ENCODE data around the gene PIK3C2A. TPM values are rescaled to one million over a fixed set of nuclear protein-coding genes. Genes with fewer than 3 reads are reported as not detected.

Gene PIK3C2A
- total and polyA plus RNA-seq, 2 of the 8 experiments (the other 6 are each of a cell fraction or from before 2014, with no cell fraction given): 20.1 to 127 TPM

DNA sequence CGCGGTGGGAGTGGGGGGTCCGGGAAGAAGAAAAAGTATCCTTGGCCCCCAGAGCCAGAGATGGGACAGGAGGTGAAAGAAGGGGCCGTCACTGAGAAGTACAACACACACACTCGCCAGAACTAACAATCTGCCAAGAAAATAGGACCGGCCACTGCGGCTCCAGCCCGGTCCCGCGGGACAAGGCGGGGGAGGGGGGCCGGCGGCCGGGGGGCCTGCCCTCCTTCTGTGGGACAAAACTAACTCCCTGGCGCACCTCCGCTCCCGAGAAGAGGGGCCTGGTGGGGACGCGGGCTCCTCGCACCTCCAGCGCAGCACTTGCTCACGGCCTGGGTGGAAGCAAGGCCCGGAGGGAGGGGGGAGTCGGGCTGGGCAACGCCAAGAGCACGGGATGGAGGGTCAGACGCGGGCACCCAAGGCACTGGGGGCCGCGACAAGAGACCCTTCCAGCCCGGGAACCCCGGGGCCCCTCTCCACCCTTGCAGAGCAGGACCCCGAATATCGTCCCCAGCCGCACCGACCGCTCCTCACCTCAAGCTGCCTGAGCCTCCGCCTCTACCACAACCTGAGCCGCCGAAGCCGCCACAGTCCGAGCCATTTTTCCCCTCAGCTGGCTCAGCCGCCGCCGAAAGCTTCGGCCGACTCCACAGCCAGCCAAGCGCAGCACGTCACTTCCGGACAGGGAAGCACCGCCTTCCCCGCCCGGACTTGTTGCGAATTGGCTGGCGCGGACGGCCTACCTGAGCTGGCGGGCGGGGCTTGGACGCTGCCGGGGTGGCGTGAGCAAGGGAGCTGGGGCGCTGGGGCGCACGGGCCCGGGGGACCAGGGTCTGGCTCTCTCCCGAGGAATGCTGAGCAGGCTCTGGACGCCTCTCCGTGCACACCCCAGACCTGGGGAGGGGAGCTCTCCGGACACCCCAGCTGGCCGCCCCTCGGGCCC is at the start of gene PIK3C2A (continued):
- TF ChIP-seq YY1 (IDR thresholded peaks at IDR 0.05; ENCODE audit: low read depth, low read length) (peak; percentile 45), BCL11A (IDR thresholded peaks at IDR 0.05; ENCODE audit: low read depth in 2 of 2, low read length in 2 of 2) (no peak), NANOG (IDR thresholded peaks at IDR 0.05; ENCODE audit: insufficient read depth, low read depth, low read length, poor library complexity, severe bottlenecking) (no peak), SIN3A (conservative IDR thresholded peaks at IDR 0.05 in 1 of 2, IDR thresholded peaks at IDR 0.05 in 1 of 2; ENCODE audit: low read depth in 1 of 2, low read length in 2 of 2) (peak in 1 of 2 experiments; percentile 37; a peak in 1 of 4 replicates), HDAC2 (IDR thresholded peaks at IDR 0.05; ENCODE audit: borderline replicate concordance in 1 of 2, low read depth in 2 of 2, low read length in 2 of 2) (no peak; a peak in 1 of 4 replicates), CBX5 (IDR thresholded peaks at IDR 0.05; ENCODE audit: low read depth, low read length) (no peak), SP4 (IDR thresholded peaks at IDR 0.05; ENCODE audit: low read length) (no peak; the same call in 1 of the 2 replicates), SIRT6 (IDR thresholded peaks at IDR 0.05; ENCODE audit: low read length) (no peak), BACH1 (IDR thresholded peaks at IDR 0.05; ENCODE audit: low read length) (no peak), ZNF274 (IDR thresholded peaks at IDR 0.05; ENCODE audit: borderline replicate concordance, extremely low read depth, low read length) (no peak), TAF7 (optimal IDR thresholded peaks at IDR 0.05; ENCODE audit: borderline replicate concordance, low read depth, low read length) (peak; percentile 45), SP2 (IDR thresholded peaks at IDR 0.05; ENCODE audit: low read length) (no peak)
- TF ChIP-seq, protein P1, sequence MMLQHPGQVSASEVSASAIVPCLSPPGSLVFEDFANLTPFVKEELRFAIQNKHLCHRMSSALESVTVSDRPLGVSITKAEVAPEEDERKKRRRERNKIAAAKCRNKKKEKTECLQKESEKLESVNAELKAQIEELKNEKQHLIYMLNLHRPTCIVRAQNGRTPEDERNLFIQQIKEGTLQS (IDR thresholded peaks at IDR 0.05; ENCODE audit: insufficient read depth, low read depth, low read length): no peak
- TF ChIP-seq, protein P2, sequence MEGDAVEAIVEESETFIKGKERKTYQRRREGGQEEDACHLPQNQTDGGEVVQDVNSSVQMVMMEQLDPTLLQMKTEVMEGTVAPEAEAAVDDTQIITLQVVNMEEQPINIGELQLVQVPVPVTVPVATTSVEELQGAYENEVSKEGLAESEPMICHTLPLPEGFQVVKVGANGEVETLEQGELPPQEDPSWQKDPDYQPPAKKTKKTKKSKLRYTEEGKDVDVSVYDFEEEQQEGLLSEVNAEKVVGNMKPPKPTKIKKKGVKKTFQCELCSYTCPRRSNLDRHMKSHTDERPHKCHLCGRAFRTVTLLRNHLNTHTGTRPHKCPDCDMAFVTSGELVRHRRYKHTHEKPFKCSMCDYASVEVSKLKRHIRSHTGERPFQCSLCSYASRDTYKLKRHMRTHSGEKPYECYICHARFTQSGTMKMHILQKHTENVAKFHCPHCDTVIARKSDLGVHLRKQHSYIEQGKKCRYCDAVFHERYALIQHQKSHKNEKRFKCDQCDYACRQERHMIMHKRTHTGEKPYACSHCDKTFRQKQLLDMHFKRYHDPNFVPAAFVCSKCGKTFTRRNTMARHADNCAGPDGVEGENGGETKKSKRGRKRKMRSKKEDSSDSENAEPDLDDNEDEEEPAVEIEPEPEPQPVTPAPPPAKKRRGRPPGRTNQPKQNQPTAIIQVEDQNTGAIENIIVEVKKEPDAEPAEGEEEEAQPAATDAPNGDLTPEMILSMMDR (IDR thresholded peaks at IDR 0.05; ENCODE audit: control extremely low read depth in 1 of 3, insufficient read depth in 1 of 3, low read depth in 1 of 3, low read length in 3 of 3): no peak
- TF ChIP-seq, protein P3, sequence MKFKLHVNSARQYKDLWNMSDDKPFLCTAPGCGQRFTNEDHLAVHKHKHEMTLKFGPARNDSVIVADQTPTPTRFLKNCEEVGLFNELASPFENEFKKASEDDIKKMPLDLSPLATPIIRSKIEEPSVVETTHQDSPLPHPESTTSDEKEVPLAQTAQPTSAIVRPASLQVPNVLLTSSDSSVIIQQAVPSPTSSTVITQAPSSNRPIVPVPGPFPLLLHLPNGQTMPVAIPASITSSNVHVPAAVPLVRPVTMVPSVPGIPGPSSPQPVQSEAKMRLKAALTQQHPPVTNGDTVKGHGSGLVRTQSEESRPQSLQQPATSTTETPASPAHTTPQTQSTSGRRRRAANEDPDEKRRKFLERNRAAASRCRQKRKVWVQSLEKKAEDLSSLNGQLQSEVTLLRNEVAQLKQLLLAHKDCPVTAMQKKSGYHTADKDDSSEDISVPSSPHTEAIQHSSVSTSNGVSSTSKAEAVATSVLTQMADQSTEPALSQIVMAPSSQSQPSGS (IDR thresholded peaks at IDR 0.05; ENCODE audit: low read length): no peak; the same call in 1 of the 2 replicates
- TF ChIP-seq, protein P4, sequence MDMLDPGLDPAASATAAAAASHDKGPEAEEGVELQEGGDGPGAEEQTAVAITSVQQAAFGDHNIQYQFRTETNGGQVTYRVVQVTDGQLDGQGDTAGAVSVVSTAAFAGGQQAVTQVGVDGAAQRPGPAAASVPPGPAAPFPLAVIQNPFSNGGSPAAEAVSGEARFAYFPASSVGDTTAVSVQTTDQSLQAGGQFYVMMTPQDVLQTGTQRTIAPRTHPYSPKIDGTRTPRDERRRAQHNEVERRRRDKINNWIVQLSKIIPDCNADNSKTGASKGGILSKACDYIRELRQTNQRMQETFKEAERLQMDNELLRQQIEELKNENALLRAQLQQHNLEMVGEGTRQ (IDR thresholded peaks at IDR 0.05; ENCODE audit: low read length): no peak

All from H1 (cell line).